Erythroblast (primary cell): ENCODE data around the gene DTX1.

ENCODE experiments used
- DNase-seq, 2 experiments: peaks; one replicate each; lab custom pipeline; 2025; lab: John Stamatoyannopoulos, UW
- GATA1 ChIP-seq: IDR thresholded peaks from 2 replicates; pipeline ENCODE4 v1.6.1; 2011; ENCODE audit warnings: low read depth, mild to moderate bottlenecking, control low read depth, low read length, moderate library complexity
- POLR2A ChIP-seq: IDR thresholded peaks from 2 replicates; pipeline ENCODE4 v1.6.1; 2011; ENCODE audit warnings: mild to moderate bottlenecking, low read length

Gene DTX1

DNA sequence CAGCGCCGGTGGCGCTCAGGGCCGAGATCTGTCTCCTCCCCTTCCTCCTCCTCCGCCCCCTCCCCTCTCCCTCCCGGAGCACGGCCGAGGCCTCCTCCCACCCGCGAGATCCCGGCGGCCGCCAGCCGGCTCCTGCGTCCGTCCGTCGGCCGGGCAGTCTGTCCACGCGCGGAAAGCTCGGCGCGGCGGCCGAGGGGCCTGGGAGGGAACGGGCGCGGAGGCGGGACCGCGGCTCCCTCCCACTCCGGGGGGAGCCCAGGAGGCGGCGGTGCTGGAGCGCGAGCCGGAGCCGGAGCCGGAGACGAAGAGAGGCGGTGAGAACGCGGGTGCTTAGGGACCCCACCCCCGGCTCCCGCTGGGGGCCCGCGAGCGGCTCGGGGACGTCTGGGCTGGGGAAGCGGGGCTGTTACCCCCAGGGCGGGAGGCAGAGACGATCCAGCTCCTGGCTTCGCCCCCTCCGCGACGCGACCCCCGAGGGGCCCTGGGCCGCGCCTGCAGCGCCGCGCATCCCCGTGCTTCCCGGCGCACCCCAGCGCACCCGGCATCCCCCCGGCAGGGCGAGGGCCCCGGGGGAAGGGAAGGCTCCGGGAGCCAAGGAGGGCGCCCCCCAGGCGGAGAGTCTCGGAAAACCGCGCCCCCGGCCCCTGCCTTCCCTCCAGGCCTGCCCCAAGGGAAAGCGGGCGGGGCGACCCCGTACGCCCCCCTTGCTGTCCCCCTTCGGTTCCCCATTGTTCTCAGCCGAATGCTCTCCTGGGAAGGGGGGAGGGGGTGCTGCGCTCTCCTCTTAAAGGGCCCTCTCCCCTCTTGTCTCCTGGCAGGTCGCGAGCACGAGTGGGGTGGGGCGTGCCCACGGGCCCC lies at the start of gene DTX1:
Gene DTX1 (plus strand): TSS at position 100 of the 858 bp plus-strand sequence. CDS start 1,463 bp downstream, outside the sequence.
- TF ChIP-seq POLR2A, result no peak
- TF ChIP-seq GATA1, result no peak
- no peak for DNase-seq

DNA sequence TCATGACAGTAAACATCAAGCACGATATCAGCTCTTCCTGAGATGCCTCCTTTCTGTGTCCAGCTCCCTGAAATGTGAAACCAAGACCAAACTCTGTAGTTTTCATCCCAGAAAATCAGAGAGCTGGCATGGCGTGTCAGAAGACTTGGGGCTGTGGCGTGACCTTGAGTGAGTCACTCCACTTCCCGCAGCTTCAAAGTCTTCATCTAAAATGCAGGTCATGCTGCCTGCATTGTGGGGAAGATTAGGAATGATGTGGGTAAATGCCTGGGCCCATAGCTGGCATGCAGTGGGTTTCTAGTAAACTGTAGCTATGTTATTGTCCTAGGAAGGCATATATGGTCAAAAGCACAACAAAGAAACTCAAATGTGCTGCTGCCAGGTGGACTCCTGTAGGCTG lies 49.4 kb upstream of the DTX1 start:
- TF ChIP-seq POLR2A (no peak), GATA1 (no peak)
- DNase-seq, result no peak

DNA sequence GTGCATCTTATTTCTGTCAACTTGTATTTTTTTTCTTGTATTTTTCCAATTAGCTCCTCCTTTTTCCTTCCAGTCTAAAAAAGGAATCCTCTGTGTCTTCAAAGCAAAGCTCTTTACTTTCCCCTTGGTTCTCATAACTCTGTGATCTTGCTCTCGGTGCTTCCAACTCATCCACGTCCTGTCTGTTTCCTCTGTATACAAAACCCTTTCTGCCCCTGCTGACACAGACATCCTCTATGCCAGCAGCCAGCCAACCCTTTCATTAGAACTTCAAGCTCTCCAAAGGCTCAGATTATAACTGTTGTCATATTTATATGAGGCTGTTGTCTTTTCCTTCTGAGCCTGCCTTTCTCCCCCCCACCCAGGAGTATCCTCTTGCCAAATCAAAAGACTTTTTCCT lies 45.8 kb upstream of the DTX1 start:
- TF ChIP-seq POLR2A (no peak), GATA1 (no peak)
- no peak for DNase-seq

DNA sequence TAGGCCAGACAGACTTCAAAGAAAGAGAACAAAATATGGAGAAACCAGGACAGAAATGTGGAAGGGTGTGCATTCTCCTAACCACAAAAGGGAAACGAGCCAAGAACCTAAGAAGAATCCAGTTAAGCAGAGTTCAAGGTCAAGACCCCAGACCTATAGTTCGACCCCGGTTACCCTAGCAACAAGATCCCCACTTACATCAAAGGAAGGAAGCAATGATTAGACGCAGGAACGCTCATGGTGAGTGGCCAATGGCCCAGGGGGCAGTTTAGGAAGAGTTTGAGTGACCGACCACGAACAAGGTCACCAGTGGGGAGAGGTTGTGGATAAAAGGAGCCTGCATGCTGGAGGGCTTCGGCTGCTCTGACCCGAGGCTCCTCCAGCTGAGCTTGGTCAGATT lies 42.0 kb upstream of the DTX1 start:
- no peak for DNase-seq
- TF ChIP-seq GATA1 (no peak), POLR2A (no peak)

DNA sequence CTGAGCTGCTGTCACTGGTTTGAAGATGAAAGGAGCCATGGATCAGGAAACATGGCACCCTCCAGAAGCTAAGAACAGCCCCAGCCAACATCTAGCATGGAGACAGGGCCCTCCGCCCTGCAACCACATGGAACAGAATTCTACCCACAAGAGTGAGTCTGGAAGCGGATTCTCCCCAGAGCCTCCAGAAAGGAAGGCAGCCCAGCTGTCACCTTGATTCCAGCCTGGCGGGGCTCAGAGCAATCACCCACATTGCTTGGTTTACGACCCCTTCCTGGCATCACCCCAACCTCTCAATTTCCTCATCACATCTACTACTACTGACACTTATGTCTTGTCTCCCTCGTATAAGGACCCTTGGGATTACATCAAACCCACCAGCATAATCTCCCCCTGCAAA lies 39.7 kb upstream of the DTX1 start:
- DNase-seq, result no peak
- TF ChIP-seq GATA1, result no peak
- no peak for TF ChIP-seq POLR2A

DNA sequence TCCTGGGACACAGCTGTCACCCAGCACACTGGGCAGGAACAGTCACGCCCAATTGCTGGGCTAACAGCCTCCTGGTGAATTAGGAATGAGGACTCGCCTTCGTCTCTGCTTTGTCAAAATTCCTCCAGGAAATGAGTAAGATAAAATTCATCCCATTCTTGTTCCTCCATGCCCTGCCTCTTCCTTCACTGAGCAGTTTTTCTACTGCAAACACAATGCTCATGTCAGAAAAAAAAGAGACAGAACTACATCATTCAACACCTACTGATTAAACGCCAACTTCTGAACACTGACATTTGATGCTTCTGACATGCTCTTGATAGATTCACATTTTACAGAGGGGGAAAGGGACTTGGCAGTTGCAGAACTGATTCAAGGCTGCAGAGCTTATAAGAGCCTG lies 37.5 kb upstream of the DTX1 start:
- no peak for DNase-seq
- no peak for TF ChIP-seq POLR2A
- no peak for TF ChIP-seq GATA1

DNA sequence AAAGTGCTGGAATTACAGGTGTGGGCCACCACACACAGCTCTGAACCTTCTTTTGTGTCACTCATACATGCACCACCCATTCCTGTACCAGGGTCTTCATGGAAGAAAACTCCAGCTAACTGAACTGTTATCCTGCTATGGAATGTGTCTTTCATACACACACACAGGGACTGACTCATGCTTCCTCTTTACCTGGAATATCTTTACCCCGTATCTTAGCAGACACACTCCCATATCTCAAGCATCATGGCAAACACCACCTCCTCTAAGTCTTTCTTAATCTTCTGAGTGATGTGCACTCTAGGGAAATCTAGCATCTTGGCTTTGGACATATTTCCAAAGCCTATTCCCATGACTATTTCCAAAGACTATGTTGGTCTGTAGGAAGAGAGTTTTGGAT lies 35.0 kb upstream of the DTX1 start:
- DNase-seq, result no peak

DNA sequence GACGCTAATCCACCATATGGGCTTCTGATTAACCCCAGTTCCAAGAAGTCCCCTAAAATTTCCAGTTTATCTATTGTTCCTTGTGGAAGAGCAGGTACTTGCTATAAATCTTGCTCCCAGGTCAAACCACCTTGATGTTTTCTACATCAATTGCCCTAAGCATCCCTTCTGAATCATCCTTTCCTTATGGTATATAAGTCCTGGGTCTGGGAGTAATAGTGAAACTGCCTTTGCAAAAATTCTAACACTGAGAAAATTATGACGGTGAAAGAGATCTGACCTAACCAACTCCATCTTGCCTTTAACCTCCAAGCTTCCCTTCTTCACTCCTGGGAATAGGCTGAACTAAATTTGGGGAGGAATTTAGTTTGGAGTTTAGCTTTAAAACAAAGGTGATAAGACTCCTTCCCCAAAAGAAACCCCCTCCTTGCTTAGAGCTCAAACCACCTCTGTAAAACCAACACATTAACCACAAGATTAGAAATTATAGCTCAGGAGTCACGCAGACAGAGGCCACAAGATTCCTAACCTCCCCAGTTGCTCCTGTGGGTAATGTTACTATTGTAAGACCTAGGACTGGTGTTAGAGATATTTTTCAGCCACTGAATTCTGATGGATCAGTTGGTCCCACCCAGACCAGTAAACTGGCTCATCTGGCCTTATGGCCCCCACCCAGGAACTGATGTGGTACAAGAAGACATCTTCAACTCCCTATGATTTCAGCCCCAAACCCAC lies 33.8 kb upstream of the DTX1 start:
- DNase-seq, result no peak
- TF ChIP-seq GATA1 (no peak), POLR2A (no peak)

More for the DNA sequence above, 35.0 kb upstream of the DTX1 start:
- no peak for TF ChIP-seq GATA1
- TF ChIP-seq POLR2A, result no peak

DNA sequence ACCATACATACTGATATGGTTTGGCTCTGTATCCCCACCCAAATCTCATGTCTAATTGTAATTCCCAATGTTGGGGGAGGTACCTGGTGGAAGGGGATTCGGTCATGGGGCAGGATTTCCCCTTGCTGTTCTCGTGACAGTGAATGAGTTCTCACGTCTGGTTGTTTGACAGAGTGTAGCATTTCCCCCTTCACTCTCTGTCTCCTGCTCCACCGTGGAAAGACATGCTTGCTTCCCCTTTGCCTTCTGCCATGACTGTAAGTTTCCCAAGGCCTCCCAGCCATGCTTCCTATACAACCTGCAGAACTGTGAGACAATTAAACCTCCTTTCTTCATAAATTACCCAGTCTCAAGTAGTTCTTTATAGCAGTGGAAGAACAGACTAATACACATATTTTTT lies 28.8 kb upstream of the DTX1 start:
- TF ChIP-seq POLR2A (no peak), GATA1 (no peak)
- no peak for DNase-seq

DNA sequence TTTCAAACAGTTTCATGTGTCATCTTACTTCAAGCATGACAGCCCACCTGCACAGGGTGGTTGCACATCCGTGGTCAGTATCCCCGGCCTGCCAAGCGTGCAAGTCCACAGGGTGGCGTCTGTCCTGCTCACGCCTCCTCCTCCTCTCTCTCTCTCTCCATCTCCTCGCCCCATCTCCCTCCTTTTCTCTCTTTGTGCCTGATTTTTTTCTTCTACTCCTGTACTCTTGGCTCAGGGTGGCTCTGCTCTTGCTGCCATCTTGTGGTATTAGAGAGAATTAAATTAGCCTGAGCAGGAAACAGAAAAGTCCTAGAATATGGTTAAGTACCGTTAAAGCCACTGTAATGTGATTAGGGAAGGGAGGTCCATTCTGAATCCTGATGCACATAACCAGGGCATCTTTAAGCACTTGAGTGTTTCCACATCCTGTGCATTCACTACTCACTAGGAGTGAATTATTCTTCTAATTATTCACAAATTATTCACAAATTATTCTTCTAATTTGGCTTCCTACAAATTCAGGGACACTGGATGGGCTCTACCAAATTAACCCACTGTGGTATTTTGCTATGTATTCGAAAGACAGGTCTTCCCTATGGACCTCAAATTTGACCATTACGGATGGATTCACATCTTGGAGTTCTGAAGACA lies 25.5 kb upstream of the DTX1 start:
- peak in 1 of 2 experiments; percentile 21 for DNase-seq

DNA sequence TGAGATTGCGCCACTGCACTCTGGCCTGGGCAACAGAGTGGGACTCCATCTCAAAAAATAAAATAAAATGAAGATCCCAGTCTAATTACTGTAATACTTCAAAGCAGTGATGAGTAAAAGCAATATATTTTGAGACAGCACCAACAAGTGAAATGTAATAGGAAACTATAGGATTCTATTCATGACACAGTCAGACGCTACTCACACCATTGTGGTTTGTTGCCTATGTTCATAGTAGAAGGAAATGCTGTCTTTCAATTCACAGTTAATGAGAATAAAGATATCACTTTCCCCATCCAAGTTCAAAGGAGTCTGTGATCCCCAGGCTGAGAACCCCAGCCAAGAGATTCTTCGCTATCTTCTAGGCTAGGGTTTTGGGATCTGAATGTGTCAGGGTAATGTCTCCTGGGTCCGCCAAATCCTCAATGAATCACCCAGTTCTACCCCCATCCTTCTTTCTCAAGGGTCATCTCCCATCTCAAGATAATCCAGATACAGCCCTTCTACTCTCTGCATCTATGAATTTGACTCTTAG lies 16.6 kb upstream of the DTX1 start:
- TF ChIP-seq POLR2A (no peak), GATA1 (no peak)
- no peak for DNase-seq

More for the DNA sequence above, 25.5 kb upstream of the DTX1 start:
- TF ChIP-seq GATA1 (no peak), POLR2A (no peak)

DNA sequence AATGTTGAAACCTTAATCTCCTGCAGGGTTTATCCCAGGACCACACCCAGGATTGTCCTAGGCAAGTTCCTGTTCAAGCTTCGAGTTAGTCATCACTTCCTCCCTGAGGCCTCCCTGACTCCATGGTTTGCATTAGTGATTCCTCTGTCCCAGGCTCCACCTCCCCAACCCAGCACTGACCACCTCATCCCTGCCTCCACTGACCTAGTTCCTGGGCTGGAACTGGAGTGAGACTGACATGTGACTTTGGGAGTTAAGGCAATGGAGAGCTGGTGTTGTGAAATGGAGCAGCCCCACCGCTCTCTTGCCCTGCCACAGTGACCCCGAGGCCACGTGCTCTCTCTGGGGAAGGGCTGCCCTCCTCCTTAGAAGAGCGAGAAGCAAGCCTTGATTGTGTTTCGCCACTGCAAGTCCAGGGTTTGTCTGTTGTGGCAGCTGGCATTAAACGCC lies 15.8 kb upstream of the DTX1 start:
- TF ChIP-seq GATA1 (no peak), POLR2A (no peak)
- DNase-seq, result no peak

DNA sequence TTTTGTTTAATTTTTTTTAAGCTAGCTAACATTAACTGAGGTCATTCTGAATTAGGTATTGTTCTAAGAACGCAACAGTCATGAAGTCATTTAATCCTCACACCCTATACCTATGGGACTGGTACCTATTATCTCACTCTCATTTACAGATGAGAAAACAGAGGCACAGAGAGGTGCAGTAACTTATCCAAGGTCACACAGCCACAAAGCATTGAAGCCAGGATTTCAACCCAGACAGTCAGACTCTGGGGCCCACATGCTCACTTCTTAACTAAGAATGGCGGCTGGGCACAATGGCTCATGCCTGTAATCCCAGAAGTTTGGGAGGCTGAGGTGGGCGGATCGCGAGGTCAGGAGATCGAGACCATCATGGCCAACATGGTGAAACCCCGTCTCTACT lies 15.0 kb upstream of the DTX1 start:
- TF ChIP-seq GATA1 (no peak), POLR2A (no peak)
- no peak for DNase-seq
